NK-92 (cell line): ENCODE measurements around the gene VASP.

ENCODE experiments used
- DNase-seq: peaks from one replicate; lab custom pipeline; 2025; ENCODE audit not compliant: unreplicated experiment; lab: John Stamatoyannopoulos, UW

The VASP gene

GRCh38 chr19:45473682-45474605 is 33.3 kb upstream of the VASP start:
- no peak for DNase-seq

GRCh38 chr19:45474606-45475521 is 32.4 kb upstream of the VASP start:
- no peak for DNase-seq

GRCh38 chr19:45475537-45476291 is 31.6 kb upstream of the VASP start:
- no peak for DNase-seq

GRCh38 chr19:45476304-45476703 is 31.0 kb upstream of the VASP start:
- no peak for DNase-seq

- DNase-seq = no peak
Observed at GRCh38 chr19:45477186-45477585, 30.1 kb upstream of the VASP start.

- DNase-seq = no peak
Observed at GRCh38 chr19:45477713-45478453, 29.4 kb upstream of the VASP start.

- DNase-seq = no peak
Observed at GRCh38 chr19:45478454-45479238, 28.6 kb upstream of the VASP start.

GRCh38 chr19:45483033-45483432 is 24.2 kb upstream of the VASP start:
- no peak for DNase-seq

- DNase-seq = no peak
Observed at GRCh38 chr19:45484273-45484945, 22.9 kb upstream of the VASP start.

- DNase-seq = peak; percentile 74
Observed at GRCh38 chr19:45485305-45486077, 21.8 kb upstream of the VASP start.

- no peak for DNase-seq
Observed at GRCh38 chr19:45488708-45489107, 18.6 kb upstream of the VASP start.

- no peak for DNase-seq
Observed at GRCh38 chr19:45489216-45489855, 17.9 kb upstream of the VASP start.

- no peak for DNase-seq
Observed at GRCh38 chr19:45492137-45492626, 15.1 kb upstream of the VASP start.

GRCh38 chr19:45492627-45493470 is 14.4 kb upstream of the VASP start:
- DNase-seq = no peak

GRCh38 chr19:45494261-45494916 is 12.9 kb upstream of the VASP start:
- DNase-seq = no peak

GRCh38 chr19:45495178-45495577 is 12.1 kb upstream of the VASP start:
- no peak for DNase-seq
